Measurements from ENCODE around the gene CDH4.

CDH4 gene

DNA sequence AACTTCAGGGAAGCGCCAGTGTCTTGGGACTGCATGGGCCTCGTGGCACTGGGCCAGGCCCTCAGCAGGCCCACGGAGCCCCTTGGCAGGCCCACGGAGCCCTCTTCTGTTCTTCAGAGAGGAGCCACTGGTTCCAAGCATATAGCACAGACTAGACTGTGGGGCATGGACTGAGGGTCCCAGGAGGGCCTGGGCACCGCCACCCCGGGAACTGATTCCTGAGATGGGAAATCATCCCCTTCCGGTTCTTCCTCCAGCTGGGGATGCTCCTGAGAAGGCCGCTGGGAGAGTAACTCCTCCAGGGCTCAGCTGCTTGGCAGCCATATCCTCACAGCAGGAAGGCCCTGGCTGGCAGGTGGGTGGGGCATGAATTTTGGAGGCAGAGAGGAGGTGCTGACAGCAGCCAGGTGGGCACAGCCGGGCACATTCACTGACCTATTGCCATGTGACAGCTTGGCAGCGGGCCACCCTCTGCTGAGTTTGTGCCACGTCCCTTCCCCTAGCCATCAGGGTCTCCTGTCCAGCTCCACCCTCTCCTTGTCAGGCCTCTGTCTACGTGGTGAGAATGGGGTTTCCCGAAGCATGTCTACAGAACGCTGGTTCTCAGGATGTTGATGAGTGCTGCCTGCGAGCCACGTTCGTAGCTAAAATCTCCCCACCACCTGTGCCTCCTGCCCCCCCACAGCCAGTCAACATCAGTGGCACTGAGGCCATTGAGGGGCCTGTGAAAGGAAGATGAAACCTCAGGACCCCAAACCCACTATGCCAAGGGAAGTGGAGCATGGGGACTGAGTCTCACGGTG lies 661.6 kb downstream of the CDH4 start:
- TF ChIP-seq SPI1 (IDR thresholded peaks at IDR 0.05; ENCODE audit: borderline replicate concordance, low read depth): no peak
- TF ChIP-seq, protein P1, sequence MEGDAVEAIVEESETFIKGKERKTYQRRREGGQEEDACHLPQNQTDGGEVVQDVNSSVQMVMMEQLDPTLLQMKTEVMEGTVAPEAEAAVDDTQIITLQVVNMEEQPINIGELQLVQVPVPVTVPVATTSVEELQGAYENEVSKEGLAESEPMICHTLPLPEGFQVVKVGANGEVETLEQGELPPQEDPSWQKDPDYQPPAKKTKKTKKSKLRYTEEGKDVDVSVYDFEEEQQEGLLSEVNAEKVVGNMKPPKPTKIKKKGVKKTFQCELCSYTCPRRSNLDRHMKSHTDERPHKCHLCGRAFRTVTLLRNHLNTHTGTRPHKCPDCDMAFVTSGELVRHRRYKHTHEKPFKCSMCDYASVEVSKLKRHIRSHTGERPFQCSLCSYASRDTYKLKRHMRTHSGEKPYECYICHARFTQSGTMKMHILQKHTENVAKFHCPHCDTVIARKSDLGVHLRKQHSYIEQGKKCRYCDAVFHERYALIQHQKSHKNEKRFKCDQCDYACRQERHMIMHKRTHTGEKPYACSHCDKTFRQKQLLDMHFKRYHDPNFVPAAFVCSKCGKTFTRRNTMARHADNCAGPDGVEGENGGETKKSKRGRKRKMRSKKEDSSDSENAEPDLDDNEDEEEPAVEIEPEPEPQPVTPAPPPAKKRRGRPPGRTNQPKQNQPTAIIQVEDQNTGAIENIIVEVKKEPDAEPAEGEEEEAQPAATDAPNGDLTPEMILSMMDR (IDR thresholded peaks at IDR 0.05; ENCODE audit: insufficient read depth, low read length): no peak
- no peak for TF ChIP-seq POLR2AphosphoS5 (IDR thresholded peaks at IDR 0.05; ENCODE audit: low read depth)
- DNase-seq (ENCODE audit: low read depth in 1 of 2, low spot score in 1 of 2): no peak
- Histone ChIP-seq H3K27ac (replicated peaks) (no peak overlapping the region), H3K4me3 (replicated peaks; ENCODE audit: insufficient read depth, low read length) (no peak overlapping the region), H3K27me3 (ENCODE audit: insufficient read depth, poor library complexity, severe bottlenecking) (no peaks in the 10 kb centered on the region)

GRCh38 chr20:61915101-61915500 lies 663.0 kb downstream of the CDH4 start:
- Histone ChIP-seq H3K4me3 (replicated peaks; ENCODE audit: insufficient read depth, low read length) (no peak overlapping the region), H3K27ac (replicated peaks) (no peak overlapping the region), H3K27me3 (ENCODE audit: insufficient read depth, poor library complexity, severe bottlenecking) (no peaks in the 10 kb centered on the region)
- no peak for TF ChIP-seq GABPA (IDR thresholded peaks at IDR 0.05; ENCODE audit: low read depth)
- TF ChIP-seq, protein P1 (IDR thresholded peaks at IDR 0.05; ENCODE audit: insufficient read depth, low read length): no peak
- DNase-seq (ENCODE audit: low read depth in 1 of 2, low spot score in 1 of 2): no peak

- no peak for DNase-seq (ENCODE audit: low read depth in 1 of 2, low spot score in 1 of 2)
- no peaks in the 10 kb centered on the region for H3K27me3 ChIP-seq (ENCODE audit: insufficient read depth, poor library complexity, severe bottlenecking)
- no peak overlapping the region for H3K27ac ChIP-seq (replicated peaks)
- no peak for TF ChIP-seq REST (IDR thresholded peaks at IDR 0.05; ENCODE audit: insufficient replicate concordance, low read depth)
- TF ChIP-seq SPI1 (IDR thresholded peaks at IDR 0.05; ENCODE audit: borderline replicate concordance, low read depth): no peak
- TF ChIP-seq POLR2AphosphoS5 (IDR thresholded peaks at IDR 0.05; ENCODE audit: low read depth): no peak
- TF ChIP-seq, protein P1 (IDR thresholded peaks at IDR 0.05; ENCODE audit: insufficient read depth, low read length): no peak
- TF ChIP-seq GABPA (IDR thresholded peaks at IDR 0.05; ENCODE audit: low read depth): no peak
- no peak overlapping the region for H3K4me3 ChIP-seq (replicated peaks; ENCODE audit: insufficient read depth, low read length)
Observed at GRCh38 chr20:61916318-61916891, 664.3 kb downstream of the CDH4 start.

- H3K27ac ChIP-seq (replicated peaks): no peak overlapping the region
- H3K27me3 ChIP-seq (ENCODE audit: insufficient read depth, poor library complexity, severe bottlenecking): no peaks in the 10 kb centered on the region
- H3K4me3 ChIP-seq (replicated peaks; ENCODE audit: insufficient read depth, low read length): no peak overlapping the region
- no peak for DNase-seq (ENCODE audit: low read depth in 1 of 2, low spot score in 1 of 2)
- TF ChIP-seq, protein P1 (IDR thresholded peaks at IDR 0.05; ENCODE audit: insufficient read depth, low read length): no peak
- TF ChIP-seq REST (IDR thresholded peaks at IDR 0.05; ENCODE audit: insufficient replicate concordance, low read depth) (no peak), SPI1 (IDR thresholded peaks at IDR 0.05; ENCODE audit: borderline replicate concordance, low read depth) (no peak), GABPA (IDR thresholded peaks at IDR 0.05; ENCODE audit: low read depth) (no peak), POLR2AphosphoS5 (IDR thresholded peaks at IDR 0.05; ENCODE audit: low read depth) (no peak)
Observed at GRCh38 chr20:61917474-61918145, 665.5 kb downstream of the CDH4 start.
